Activated T-cell treated with anti-CD3 and anti-CD28 coated beads, Interleukin-2, amount 50 U/mL, for 72 hours (primary cell): ENCODE results near the gene MCM5. TPM values are rescaled to one million over a fixed set of nuclear protein-coding genes. Genes with fewer than 3 reads are reported as not detected.

ENCODE experiments used
- ATAC-seq, 2 donors: fragments of 150-1000 bp; cut with Tn5 transposase; replicated peaks in 1 of 2; 2 replicates each; pipeline ENCODE4 v1.10.0; 2021; ENCODE audit warnings: moderate library complexity in 2 of 2, mild to moderate bottlenecking in 1 of 2
- DNase-seq, 2 donors: peaks; one replicate each; pipeline ENCODE4 v3.0.0; 2021 to 2022; ENCODE audit warnings: mixed read lengths in 1 of 2
- H3K27ac Mint-ChIP-seq: one replicate; pipeline ENCODE4 v1.8.0; 2022; ENCODE audit warnings: mild to moderate bottlenecking, moderate library complexity, mixed read lengths
- H3K27me3 Mint-ChIP-seq: one replicate; pipeline ENCODE4 v1.8.0; 2022; ENCODE audit warnings: low read depth, mixed read lengths
- H3K36me3 Mint-ChIP-seq, 2 donors: one replicate each; pipeline ENCODE4 v1.8.0; 2022; ENCODE audit warnings: mixed read lengths in 2 of 2, mild to moderate bottlenecking in 1 of 2; ENCODE audit not compliant: insufficient read depth in 2 of 2
- H3K4me1 Mint-ChIP-seq: one replicate; pipeline ENCODE4 v1.8.0; 2022; ENCODE audit warnings: low read depth, mixed read lengths
- H3K4me3 Mint-ChIP-seq, 2 donors: one replicate each; pipeline ENCODE4 v1.8.0; 2022; ENCODE audit warnings: mild to moderate bottlenecking in 2 of 2, mixed read lengths in 2 of 2, moderate library complexity in 2 of 2
- H3K9me3 Mint-ChIP-seq, 2 donors: one replicate each; pipeline ENCODE4 v1.8.0; 2022; ENCODE audit warnings: mixed read lengths in 2 of 2
- total RNA-seq, 2 donors: library from RNA; stranded (reverse); gene quantifications; one replicate each; pipeline ENCODE4 v1.2.3, GENCODE V29; 2022

Gene MCM5
- total RNA-seq, 2 donors from 2014 or later = 290 to 370 TPM

- H3K4me1 Mint-ChIP-seq = no peaks in the 10 kb centered on the region
- H3K27me3 Mint-ChIP-seq = no peaks in the 10 kb centered on the region
- no peak overlapping the region for H3K4me3 Mint-ChIP-seq
- no peaks in the 10 kb centered on the region for H3K9me3 Mint-ChIP-seq
- ATAC-seq (peak in 1 of 2 donors; percentile 5), DNase-seq (no peak)
- H3K27ac Mint-ChIP-seq = no peak overlapping the region
- peaks cover 5 to 40% of the 10 kb centered on the region in 2 donors for H3K36me3 Mint-ChIP-seq
Observed at GRCh38 chr22:35418731-35419130, 18.8 kb downstream of the MCM5 start.

GRCh38 chr22:35419756-35420155 is 19.8 kb downstream of the MCM5 start:
- no peak for ATAC-seq
- Mint-ChIP-seq H3K4me3 (no peak overlapping the region), H3K27me3 (no peaks in the 10 kb centered on the region), H3K36me3 (peaks cover 2 to 41% of the 10 kb centered on the region in 2 donors), H3K9me3 (no peaks in the 10 kb centered on the region), H3K27ac (no peak overlapping the region), H3K4me1 (no peaks in the 10 kb centered on the region)
- DNase-seq = no peak

- peaks cover 2 to 41% of the 10 kb centered on the region in 2 donors for H3K36me3 Mint-ChIP-seq
- ATAC-seq = no peak
- no peaks in the 10 kb centered on the region for H3K4me1 Mint-ChIP-seq
- no peaks in the 10 kb centered on the region for H3K27me3 Mint-ChIP-seq
- no peak for DNase-seq
- no peak overlapping the region for H3K4me3 Mint-ChIP-seq
- no peak overlapping the region for H3K27ac Mint-ChIP-seq
- no peaks in the 10 kb centered on the region for H3K9me3 Mint-ChIP-seq
Observed at GRCh38 chr22:35421121-35421520, 21.2 kb downstream of the MCM5 start.

DNA sequence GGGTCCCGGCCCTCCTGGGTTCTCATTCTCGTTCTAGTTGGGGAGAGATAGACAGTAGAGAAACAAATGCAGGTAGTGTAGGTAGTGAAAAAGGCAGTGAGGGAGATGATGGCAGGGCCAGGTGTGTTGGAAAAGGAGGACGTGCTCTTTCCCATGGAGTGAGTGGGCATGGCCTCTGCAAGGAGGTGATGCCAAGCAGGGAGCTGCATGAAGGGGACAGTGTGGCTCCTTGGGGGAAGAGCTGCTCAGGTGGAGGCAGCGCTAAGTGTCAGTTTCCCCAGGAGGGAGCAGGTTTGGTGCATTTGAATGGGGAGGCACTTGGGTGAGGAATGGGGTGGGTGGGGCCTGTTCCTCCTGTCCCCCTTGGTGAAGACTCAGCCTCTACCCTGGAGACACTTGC is 22.2 kb downstream of the MCM5 start:
- Mint-ChIP-seq H3K4me1 (no peaks in the 10 kb centered on the region), H3K9me3 (no peaks in the 10 kb centered on the region), H3K36me3 (peaks cover 0 to 41% of the 10 kb centered on the region in 2 donors), H3K27me3 (no peaks in the 10 kb centered on the region), H3K27ac (no peak overlapping the region), H3K4me3 (no peak overlapping the region)
- ATAC-seq (no peak), DNase-seq (no peak)

- peaks cover 0 to 41% of the 10 kb centered on the region in 2 donors for H3K36me3 Mint-ChIP-seq
- no peaks in the 10 kb centered on the region for H3K27me3 Mint-ChIP-seq
- no peak for ATAC-seq
Observed at GRCh38 chr22:35422936-35423335, 23.0 kb downstream of the MCM5 start.

DNA sequence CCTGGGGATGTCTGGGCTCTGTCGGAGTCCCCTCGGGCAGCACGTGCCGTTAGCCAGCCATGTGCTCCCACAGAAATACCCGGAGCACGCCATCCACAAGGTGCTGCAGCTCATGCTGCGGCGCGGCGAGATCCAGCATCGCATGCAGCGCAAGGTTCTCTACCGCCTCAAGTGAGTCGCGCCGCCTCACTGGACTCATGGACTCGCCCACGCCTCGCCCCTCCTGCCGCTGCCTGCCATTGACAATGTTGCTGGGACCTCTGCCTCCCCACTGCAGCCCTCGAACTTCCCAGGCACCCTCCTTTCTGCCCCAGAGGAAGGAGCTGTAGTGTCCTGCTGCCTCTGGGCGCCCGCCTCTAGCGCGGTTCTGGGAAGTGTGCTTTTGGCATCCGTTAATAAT is 24.1 kb downstream of the MCM5 start:
- Mint-ChIP-seq H3K4me1 (no peaks in the 10 kb centered on the region), H3K36me3 (peaks cover 0 to 43% of the 10 kb centered on the region in 2 donors), H3K27ac (no peak overlapping the region), H3K9me3 (no peaks in the 10 kb centered on the region), H3K27me3 (no peaks in the 10 kb centered on the region), H3K4me3 (no peak overlapping the region)
- DNase-seq (no peak), ATAC-seq (no peak)

More at GRCh38 chr22:35422936-35423335, 23.0 kb downstream of the MCM5 start:
- no peaks in the 10 kb centered on the region for H3K4me1 Mint-ChIP-seq
- H3K4me3 Mint-ChIP-seq = no peak overlapping the region
- peak overlapping the region; percentile 65 for H3K27ac Mint-ChIP-seq
- H3K9me3 Mint-ChIP-seq = no peaks in the 10 kb centered on the region
- no peak for DNase-seq

- DNase-seq (no peak), ATAC-seq (no peak)
- no peaks in the 10 kb centered on the region for H3K27me3 Mint-ChIP-seq
- H3K27ac Mint-ChIP-seq = no peak overlapping the region
- no peaks in the 10 kb centered on the region for H3K4me1 Mint-ChIP-seq
- peaks cover 0 to 46% of the 10 kb centered on the region in 2 donors for H3K36me3 Mint-ChIP-seq
- H3K9me3 Mint-ChIP-seq = no peaks in the 10 kb centered on the region
- no peak overlapping the region for H3K4me3 Mint-ChIP-seq
Observed at GRCh38 chr22:35424761-35425160, 24.8 kb downstream of the MCM5 start.

DNA sequence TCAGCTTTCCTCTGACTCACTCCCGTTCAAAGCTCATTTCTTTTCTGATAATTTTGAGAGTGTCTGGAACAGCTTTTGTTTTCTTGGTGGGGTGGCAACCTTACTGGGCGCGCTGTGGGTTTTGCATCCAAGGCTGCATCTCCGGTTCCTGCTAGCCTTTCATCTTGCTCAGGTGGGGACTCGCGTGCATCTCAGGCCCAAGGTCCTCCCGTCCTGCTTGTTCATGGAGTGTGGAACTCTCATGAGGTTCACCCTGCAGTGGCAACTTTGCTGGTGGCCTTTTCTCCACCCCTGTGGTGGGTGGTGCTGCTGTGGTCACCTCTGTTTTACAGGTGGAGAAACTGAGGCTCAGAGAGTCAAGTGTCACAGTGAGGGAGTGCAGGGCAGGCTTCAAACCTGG is 25.6 kb downstream of the MCM5 start:
- H3K27ac Mint-ChIP-seq = peak overlapping the region; percentile 23
- no peak overlapping the region for H3K4me3 Mint-ChIP-seq
- no peak for DNase-seq
- ATAC-seq = no peak
- H3K27me3 Mint-ChIP-seq = no peaks in the 10 kb centered on the region
- no peaks in the 10 kb centered on the region for H3K4me1 Mint-ChIP-seq
- H3K9me3 Mint-ChIP-seq = no peaks in the 10 kb centered on the region
- H3K36me3 Mint-ChIP-seq = peaks cover 0 to 51% of the 10 kb centered on the region in 2 donors

DNA sequence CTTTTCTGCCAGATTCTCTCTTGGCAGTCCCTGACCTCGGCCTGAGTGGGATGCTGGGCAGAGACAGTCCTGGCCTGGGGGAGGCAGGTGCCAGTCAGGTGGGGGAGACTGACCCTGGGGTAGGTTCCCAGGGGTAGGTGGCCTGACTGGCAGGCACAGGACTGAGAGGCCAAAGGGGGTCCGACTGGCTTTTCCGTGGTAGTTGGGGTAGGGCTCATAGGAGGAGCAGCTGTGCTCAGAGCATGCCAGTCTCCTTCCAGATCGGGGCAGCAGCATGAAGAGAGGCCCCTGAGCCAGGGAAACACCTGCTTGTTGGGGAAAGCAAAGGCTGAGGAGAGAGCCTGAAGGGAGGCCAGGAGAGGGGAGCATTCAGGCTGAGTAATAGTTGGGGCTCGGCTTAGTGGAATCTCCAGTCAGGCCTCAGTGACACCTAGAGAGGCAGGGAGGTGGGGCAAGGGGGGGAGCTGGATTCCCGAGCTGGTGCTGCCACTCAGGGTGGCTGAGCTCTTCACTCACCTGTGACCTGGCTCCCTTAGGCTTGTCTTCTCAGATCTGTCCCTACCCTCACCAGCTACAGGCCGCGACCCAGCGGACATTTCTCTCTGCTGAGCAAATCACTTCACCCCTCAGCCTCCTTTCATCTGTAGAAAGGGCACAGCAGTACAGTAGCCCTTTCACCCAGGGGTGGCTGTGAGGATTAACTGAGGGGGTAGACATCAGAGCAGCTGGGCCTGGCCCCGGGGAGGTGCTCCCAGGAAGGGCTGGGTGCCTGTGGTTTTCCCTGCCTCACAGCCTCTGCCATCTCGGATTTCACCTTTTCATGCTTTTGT is 26.2 kb downstream of the MCM5 start:
- Mint-ChIP-seq H3K9me3 (no peaks in the 10 kb centered on the region), H3K27ac (peak overlapping the region; percentile 5), H3K27me3 (no peaks in the 10 kb centered on the region), H3K4me3 (no peak overlapping the region), H3K4me1 (no peaks in the 10 kb centered on the region), H3K36me3 (peaks cover 0 to 48% of the 10 kb centered on the region in 2 donors)
- DNase-seq (no peak), ATAC-seq (peak; percentile 16 to 18)

DNA sequence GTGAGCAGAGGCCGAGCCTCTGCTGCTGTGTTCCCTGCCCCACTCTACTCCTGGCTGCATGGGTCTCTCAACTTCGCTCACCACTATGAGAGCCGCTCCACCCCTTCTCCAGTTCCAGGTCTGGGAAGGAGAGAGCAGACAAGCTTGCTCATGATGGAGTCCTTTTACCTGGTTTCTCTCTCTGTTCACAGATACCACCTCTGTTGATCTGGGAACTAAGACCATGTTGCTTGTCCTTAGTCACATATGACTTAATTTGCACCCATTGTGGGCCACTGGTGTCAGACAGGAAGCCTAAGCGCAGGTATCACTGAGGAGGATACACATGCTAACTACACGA is 26.8 kb downstream of the MCM5 start:
- H3K27ac Mint-ChIP-seq = peak overlapping the region; percentile 43
- H3K4me1 Mint-ChIP-seq = no peaks in the 10 kb centered on the region
- DNase-seq (no peak), ATAC-seq (no peak)
- no peaks in the 10 kb centered on the region for H3K9me3 Mint-ChIP-seq
- no peak overlapping the region for H3K4me3 Mint-ChIP-seq
- H3K36me3 Mint-ChIP-seq = peaks cover 0 to 48% of the 10 kb centered on the region in 2 donors
- H3K27me3 Mint-ChIP-seq = no peaks in the 10 kb centered on the region

DNA sequence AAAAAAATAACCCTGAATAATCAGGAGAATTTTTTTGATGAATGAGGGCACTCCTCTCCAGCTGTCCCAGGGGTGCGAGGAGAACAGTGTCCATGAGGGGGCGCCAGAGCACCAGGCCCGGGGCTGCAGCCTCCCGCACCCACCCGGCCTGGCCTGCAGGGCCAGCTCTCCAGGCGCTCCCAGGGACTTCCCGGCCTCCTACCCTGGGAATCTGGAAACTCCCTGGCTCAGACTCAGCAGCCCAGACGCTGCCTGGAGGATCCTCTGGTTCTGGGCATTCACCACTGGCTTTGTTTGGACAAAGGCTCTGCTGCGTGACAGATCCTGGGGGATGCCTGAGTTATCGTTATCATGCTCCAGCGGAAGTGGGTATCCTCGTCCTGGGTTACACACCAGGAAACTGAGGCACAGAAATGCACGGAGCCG is 31.0 kb downstream of the MCM5 start:
- H3K27ac Mint-ChIP-seq = no peak overlapping the region
- H3K4me3 Mint-ChIP-seq = no peak overlapping the region
- ATAC-seq (peak; percentile 51 to 54), DNase-seq (peak; percentile 65 to 68)
- H3K27me3 Mint-ChIP-seq = no peaks in the 10 kb centered on the region
- H3K4me1 Mint-ChIP-seq = no peaks in the 10 kb centered on the region
- peaks cover 12 to 44% of the 10 kb centered on the region in 2 donors for H3K36me3 Mint-ChIP-seq
- H3K9me3 Mint-ChIP-seq = no peaks in the 10 kb centered on the region

DNA sequence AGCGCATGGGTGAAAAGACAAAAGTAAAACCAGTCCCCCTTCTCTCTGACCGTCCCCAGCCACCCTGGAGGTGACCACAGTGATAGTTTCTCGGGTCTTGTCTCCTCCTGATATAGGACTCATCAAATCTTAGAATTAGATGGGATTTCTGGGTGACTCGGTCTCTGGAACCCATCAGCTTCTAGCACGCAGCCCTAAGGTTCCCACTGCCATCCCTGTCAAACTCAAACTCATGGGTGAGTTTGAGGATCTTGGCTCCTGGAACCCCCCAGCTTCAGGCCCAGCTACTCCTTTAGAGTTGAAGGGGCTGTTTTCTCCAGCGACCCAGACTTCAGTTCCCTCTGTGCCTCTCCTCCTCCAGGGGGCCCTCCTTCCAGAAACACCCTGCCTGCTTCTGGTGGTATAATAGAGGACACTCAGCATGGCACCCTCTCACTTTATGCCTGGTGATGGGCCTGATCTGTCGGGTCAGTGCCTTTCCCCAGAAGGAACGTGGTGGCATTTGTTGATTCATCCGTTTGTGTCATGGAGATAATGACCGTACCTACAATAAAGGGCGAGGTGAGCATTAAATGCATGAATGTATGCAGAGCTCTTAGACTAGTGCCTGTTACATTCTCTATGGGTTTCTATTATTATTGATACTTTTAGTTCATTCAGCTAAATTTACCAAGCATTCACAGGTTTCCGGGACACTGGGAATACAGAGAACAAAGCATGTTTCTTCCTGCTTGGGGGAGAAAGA is 31.7 kb downstream of the MCM5 start:
- no peak overlapping the region for H3K4me3 Mint-ChIP-seq
- ATAC-seq = no peak
- H3K9me3 Mint-ChIP-seq = no peaks in the 10 kb centered on the region
- H3K36me3 Mint-ChIP-seq = peaks cover 12 to 44% of the 10 kb centered on the region in 2 donors
- DNase-seq = no peak
- H3K27me3 Mint-ChIP-seq = no peaks in the 10 kb centered on the region
- H3K27ac Mint-ChIP-seq = no peak overlapping the region
- no peaks in the 10 kb centered on the region for H3K4me1 Mint-ChIP-seq

- DNase-seq (no peak), ATAC-seq (no peak)
- Mint-ChIP-seq H3K4me3 (no peak overlapping the region), H3K36me3 (peaks cover 12 to 45% of the 10 kb centered on the region in 2 donors), H3K27ac (no peak overlapping the region), H3K9me3 (no peaks in the 10 kb centered on the region), H3K4me1 (peaks cover under 1% of the 10 kb centered on the region), H3K27me3 (no peaks in the 10 kb centered on the region)
Observed at GRCh38 chr22:35432228-35432905, 32.4 kb downstream of the MCM5 start.
